PC-9 (cell line): ENCODE measurements around the gene MRFAP1L1. TPM values are rescaled to one million over a fixed set of nuclear protein-coding genes. Genes with fewer than 3 reads are reported as not detected.
"Not testable (repeated sequence)": the region's sequence is repeated elsewhere in the genome, so short reads cannot be mapped to it uniquely, and the experiment has no call there.

Experiments used
- BruUV-seq: library from RNA; stranded (reverse); fragments of 400-500 nt; replicated peaks from 2 replicates; lab custom pipeline; 2021; lab: Mats Ljungman, UMichigan
- CTCF ChIA-PET: fragments of 300-600 bp; sonication (Branson Sonifier 250); formaldehyde crosslinking; loops from one replicate; lab custom pipeline; 2022; ENCODE audit warnings: antibody characterized with exemption; lab: Charles Lee
- POLR2A ChIA-PET: fragments of 300-600 bp; sonication (Branson Sonifier 250); formaldehyde crosslinking; loops from one replicate; lab custom pipeline; 2022; ENCODE audit warnings: antibody characterized with exemption; ENCODE audit not compliant: unreplicated experiment; lab: Charles Lee
- DNase-seq, 2 experiments: peaks; one replicate each; pipeline versions ENCODE4 v3.0.0 to v3.0.0-alpha.2; 2015 to 2022; ENCODE audit warnings: mixed read lengths in 1 of 2
- H2AFZ ChIP-seq: fragments of 200-600 bp; sonication (generic); 2 replicates; pipeline ENCODE4 v1.8.1; 2017; ENCODE audit warnings: antibody characterized with exemption
- H3F3A ChIP-seq: fragments of 200-600 bp; sonication (generic); 2 replicates; pipeline ENCODE4 v1.8.1; 2017; ENCODE audit warnings: antibody characterized with exemption, mild to moderate bottlenecking, low read depth; ENCODE audit not compliant: insufficient read depth
- H3K27ac ChIP-seq: fragments of 200-600 bp; sonication (generic); 2 replicates; pipeline ENCODE4 v1.6.1; 2016; ENCODE audit warnings: mixed run types
- H3K27me3 ChIP-seq: fragments of 200-600 bp; sonication (generic); 2 replicates; pipeline ENCODE4 v1.6.1; 2016; ENCODE audit warnings: low read depth, mixed run types; ENCODE audit not compliant: insufficient read depth
- H3K36me3 ChIP-seq: fragments of 200-600 bp; sonication (generic); 2 replicates; pipeline ENCODE4 v1.6.1; 2016; ENCODE audit warnings: low read depth, mixed run types
- H3K4me1 ChIP-seq: fragments of 200-600 bp; sonication (generic); replicated peaks from 2 replicates; pipeline ENCODE4 v1.6.1; 2016; ENCODE audit warnings: mixed run types; ENCODE audit not compliant: insufficient read depth
- H3K4me2 ChIP-seq: fragments of 200-600 bp; sonication (generic); 2 replicates; pipeline ENCODE4 v1.6.1; 2017; ENCODE audit warnings: mixed run types
- H3K4me3 ChIP-seq: fragments of 200-600 bp; sonication (generic); 2 replicates; pipeline ENCODE4 v1.6.1; 2016; ENCODE audit warnings: mixed run types
- H3K79me2 ChIP-seq: fragments of 200-600 bp; sonication (generic); 2 replicates; pipeline ENCODE4 v1.6.1; 2017; ENCODE audit warnings: low read depth, mixed run types
- H3K9me2 ChIP-seq: fragments of 200-600 bp; sonication (generic); 2 replicates; pipeline ENCODE4 v1.8.1; 2017; ENCODE audit warnings: mild to moderate bottlenecking; ENCODE audit not compliant: insufficient read depth
- H3K9me3 ChIP-seq: fragments of 200-600 bp; sonication (generic); 2 replicates; pipeline ENCODE4 v1.8.1; 2016; ENCODE audit warnings: low read depth; ENCODE audit not compliant: insufficient read depth
- H4K20me1 ChIP-seq: fragments of 200-600 bp; sonication (generic); 2 replicates; pipeline ENCODE4 v1.8.1; 2017; ENCODE audit not compliant: insufficient read depth
- EZH2 ChIP-seq: fragments of 200-600 bp; sonication (generic); IDR thresholded peaks from 2 replicates; pipeline ENCODE4 v1.8.0; 2017; ENCODE audit warnings: antibody characterized with exemption, low read depth
- intact Hi-C: fragments of 100-400 bp; cut with micrococcal nuclease; formaldehyde crosslinking; loops from one replicate; pipeline ENCODE4 v1.10.0; 2022; ENCODE audit not compliant: unreplicated experiment
- total RNA-seq: library from RNA; stranded (reverse); gene quantifications from 2 replicates; pipeline ENCODE4 v1.2.3, GENCODE V29; 2021
- TF ChIP-seq, protein P1 (sequence below): fragments of 200-600 bp; sonication (generic); conservative IDR thresholded peaks from 2 replicates; pipeline ENCODE4 v1.6.1; 2017; ENCODE audit warnings: mixed run types, antibody characterized with exemption, mild to moderate bottlenecking, moderate library complexity

Gene MRFAP1L1
- total RNA-seq, 1 experiment from 2014 or later: 51.4 TPM

DNA sequence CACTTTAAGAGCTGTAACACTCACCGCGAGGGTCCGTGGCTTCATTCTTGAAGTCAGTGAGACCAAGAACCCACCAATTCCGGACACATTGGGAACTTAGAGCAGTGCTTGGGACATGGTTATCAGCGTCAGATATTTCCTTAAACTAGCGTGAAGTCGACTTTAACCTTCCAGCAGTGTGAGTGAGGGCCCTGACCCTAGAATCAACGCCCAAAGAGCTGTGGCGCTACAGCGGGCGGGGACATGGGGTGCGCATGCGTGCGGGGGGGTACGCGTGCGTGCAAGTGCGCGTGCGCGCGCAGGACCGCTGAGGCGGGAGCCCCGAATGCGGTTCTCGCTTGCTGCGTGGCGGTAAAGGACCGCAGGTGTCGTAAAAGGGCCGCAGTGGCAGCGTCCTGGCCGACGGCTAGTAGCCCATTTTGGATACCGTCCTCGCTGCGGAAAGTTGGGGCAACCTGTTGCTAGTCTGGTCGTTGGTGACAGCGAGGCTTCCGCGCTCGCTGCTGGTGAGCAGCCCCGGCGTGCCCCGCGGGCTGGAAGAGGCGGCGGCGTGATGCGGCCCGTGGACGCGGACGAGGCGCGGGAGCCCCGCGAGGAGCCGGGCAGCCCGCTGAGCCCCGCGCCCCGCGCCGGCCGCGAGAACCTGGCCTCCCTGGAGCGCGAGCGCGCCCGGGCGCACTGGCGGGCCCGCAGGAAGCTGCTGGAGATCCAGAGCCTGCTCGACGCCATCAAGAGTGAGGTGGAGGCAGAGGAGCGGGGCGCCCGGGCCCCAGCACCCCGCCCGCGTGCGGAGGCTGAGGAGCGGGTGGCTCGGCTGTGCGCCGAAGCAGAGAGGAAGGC lies 35.8 kb downstream of the MRFAP1L1 start:
- TSS peak; percentile 75 for BruUV-seq
- peak overlapping the region; percentile 62 for H3K4me3 ChIP-seq
- H3K4me1 ChIP-seq: peaks cover 24% of the 10 kb centered on the region
- H4K20me1 ChIP-seq: peaks cover 23% of the 10 kb centered on the region
- peaks cover 16% of the 10 kb centered on the region for H3F3A ChIP-seq
- H3K4me2 ChIP-seq: peak overlapping the region; percentile 97
- H3K9me2 ChIP-seq: no peaks in the 10 kb centered on the region
- intact Hi-C loops: loop anchor here (1.0 to 5.0 kb wide), 3 partner anchors 15 to 127 kb away; partner anchors contain the start of gene BLOC1S4
- H3K9me3 ChIP-seq: no peaks in the 10 kb centered on the region
- ChIA-PET CTCF (interaction anchor here (0.6 to 1.6 kb wide), 7 partner anchors 14 to 865 kb away, joined by 3 to 11 read pairs (median 5); partner anchors contain the start of genes BLOC1S4 and S100P), POLR2A (interaction anchor here (0.6 to 1.7 kb wide), 7 partner anchors 15 to 167 kb away, joined by 3 to 28 read pairs (median 3); partner anchors contain the start of gene MRFAP1L1)
- TF ChIP-seq EZH2: no peak
- DNase-seq: peak; percentile 82 to 89
- peak overlapping the region; percentile 85 for H2AFZ ChIP-seq
- H3K79me2 ChIP-seq: peaks cover 32% of the 10 kb centered on the region
- H3K27ac ChIP-seq: peak overlapping the region; percentile 76
- H3K27me3 ChIP-seq: no peaks in the 10 kb centered on the region
- peaks cover 11% of the 10 kb centered on the region; the same call in 1 of the 2 replicates for H3K36me3 ChIP-seq

DNA sequence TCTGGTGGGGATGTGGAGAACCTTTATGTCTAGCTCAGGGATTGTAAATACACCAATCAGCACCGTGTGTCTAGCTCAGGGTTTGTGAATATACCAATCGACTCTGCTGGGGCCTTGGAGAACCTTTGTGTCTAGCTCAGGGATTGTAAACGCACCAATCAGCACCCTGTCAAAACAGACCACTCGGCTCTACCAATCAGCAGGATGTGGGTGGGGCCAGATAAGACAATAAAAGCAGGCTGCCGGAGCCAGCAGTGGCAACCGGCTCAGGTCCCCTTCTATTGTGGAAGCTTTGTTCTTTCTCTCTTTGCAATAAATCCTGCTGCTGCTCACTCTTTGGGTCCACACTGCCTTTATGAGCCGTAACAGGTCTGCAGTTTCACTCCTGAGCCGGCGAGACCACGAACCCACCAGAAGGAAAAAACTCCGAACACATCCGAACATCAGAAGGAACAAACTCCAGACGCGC lies 36.4 kb downstream of the MRFAP1L1 start:
- CTCF ChIA-PET: interaction anchor here (0.6 kb wide), 3 partner anchors 16 to 411 kb away, joined by 4 to 5 read pairs (median 4); no protein-coding TSS in a partner anchor
- H3K4me2 ChIP-seq: peak overlapping the region; percentile 97
- POLR2A ChIA-PET: interaction anchor here (0.6 to 1.7 kb wide), 9 partner anchors 16 to 1199 kb away, joined by 3 to 28 read pairs (median 8); partner anchors contain the start of gene MRFAP1L1
- H4K20me1 ChIP-seq: peaks cover 23% of the 10 kb centered on the region
- H3K36me3 ChIP-seq: peaks cover 11% of the 10 kb centered on the region; the same call in 1 of the 2 replicates
- H3K4me3 ChIP-seq: peak overlapping the region; percentile 62
- peak overlapping the region; percentile 85 for H2AFZ ChIP-seq
- not testable (repeated sequence) for H3K9me3 ChIP-seq, H3K27me3 ChIP-seq, H3K9me2 ChIP-seq
- intact Hi-C loops: loop anchor here (5.0 kb wide), 1 partner anchor 126 kb away; no protein-coding TSS in a partner anchor
- H3K27ac ChIP-seq: peak overlapping the region; percentile 76
- H3K4me1 ChIP-seq: peaks cover 30% of the 10 kb centered on the region
- H3K79me2 ChIP-seq: peaks cover 32% of the 10 kb centered on the region
- TSS peak; percentile 97 for BruUV-seq
- H3F3A ChIP-seq: peaks cover 21% of the 10 kb centered on the region
- DNase-seq: peak; percentile 60 to 61

DNA sequence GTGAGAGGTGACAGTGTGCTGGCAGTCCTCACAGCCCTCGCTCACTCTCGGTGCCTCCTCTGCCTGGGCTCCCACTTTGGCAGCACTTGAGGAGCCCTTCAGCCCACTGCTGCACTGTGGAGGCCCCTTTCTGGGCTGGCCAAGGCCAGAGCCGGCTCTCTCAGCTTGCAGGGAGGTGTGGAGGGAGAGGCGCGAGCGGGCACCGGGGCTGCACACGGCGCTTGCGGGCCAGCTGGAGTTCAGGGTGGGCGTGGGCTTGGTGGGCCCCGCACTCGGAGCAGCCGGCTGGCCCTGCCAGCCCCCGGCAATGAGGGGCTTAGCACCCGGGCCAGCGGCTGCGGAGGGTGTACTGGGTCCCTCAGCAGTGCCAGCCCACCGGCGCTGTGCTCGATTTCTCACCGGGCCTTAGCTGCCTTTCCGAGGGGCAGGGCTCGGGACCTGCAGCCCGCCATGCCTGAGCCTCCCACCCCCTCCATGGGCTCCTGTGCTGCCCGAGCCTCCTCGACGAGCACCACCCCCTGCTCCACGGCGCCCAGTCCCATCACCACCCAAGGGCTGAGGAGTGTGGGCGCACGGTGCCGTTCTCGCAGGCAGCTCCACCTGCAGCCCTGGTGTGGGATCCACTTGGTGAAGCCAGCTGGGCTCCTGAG lies 37.0 kb downstream of the MRFAP1L1 start:
- BruUV-seq, H3K27me3 ChIP-seq, DNase-seq, H3K9me2 ChIP-seq, H3K9me3 ChIP-seq, H2AFZ ChIP-seq, H3K4me3 ChIP-seq, H3K27ac ChIP-seq: not testable (repeated sequence)
- intact Hi-C loops: loop anchor here (5.0 kb wide), 1 partner anchor 125 kb away; no protein-coding TSS in a partner anchor
- CTCF ChIA-PET: interaction anchor here (0.6 kb wide), 3 partner anchors 17 to 411 kb away, joined by 4 to 5 read pairs (median 4); no protein-coding TSS in a partner anchor
- POLR2A ChIA-PET: interaction anchor here (0.6 to 1.7 kb wide), 7 partner anchors 20 to 1199 kb away, joined by 3 to 28 read pairs (median 8); partner anchors contain the start of gene MRFAP1L1
- peak overlapping the region; percentile 97; the same call in 1 of the 2 replicates for H3K4me2 ChIP-seq
- H3K36me3 ChIP-seq: peaks cover 11% of the 10 kb centered on the region; the same call in 1 of the 2 replicates
- H4K20me1 ChIP-seq: peaks cover 23% of the 10 kb centered on the region
- peaks cover 27% of the 10 kb centered on the region for H3F3A ChIP-seq
- peaks cover 33% of the 10 kb centered on the region for H3K4me1 ChIP-seq
- H3K79me2 ChIP-seq: peaks cover 32% of the 10 kb centered on the region

DNA sequence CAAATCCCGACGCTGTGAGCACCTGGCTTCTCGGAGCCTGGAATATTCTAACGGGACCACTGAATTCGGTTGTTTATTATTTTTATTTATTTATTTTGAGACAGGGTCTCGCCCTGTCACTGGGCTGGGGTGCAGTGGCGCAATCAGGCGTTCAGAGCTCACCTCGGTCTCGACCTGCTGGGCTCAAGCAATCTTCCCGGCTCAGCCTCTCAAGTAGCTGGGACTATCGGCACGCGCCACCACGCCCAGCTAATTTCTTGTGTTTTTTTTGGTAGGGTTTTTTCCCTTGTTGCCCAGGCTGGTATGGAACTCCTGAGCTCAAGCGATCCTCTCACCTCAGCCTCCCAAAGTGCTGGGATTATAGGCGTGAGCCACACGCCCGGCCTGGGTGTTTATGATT lies 37.5 kb downstream of the MRFAP1L1 start:
- Histone ChIP-seq H3K4me2 (no peak overlapping the region), H3K27ac (no peak overlapping the region), H3K4me1 (peaks cover 33% of the 10 kb centered on the region), H3K4me3 (no peak overlapping the region), H3K9me2 (no peaks in the 10 kb centered on the region), H4K20me1 (peaks cover 21% of the 10 kb centered on the region), H2AFZ (no peak overlapping the region), H3K9me3 (no peaks in the 10 kb centered on the region), H3K79me2 (peaks cover 29% of the 10 kb centered on the region), H3K27me3 (no peaks in the 10 kb centered on the region), H3K36me3 (peaks cover 11% of the 10 kb centered on the region; the same call in 1 of the 2 replicates), H3F3A (peaks cover 32% of the 10 kb centered on the region)
- intact Hi-C loops: loop anchor here (5.0 kb wide), 1 partner anchor 125 kb away; no protein-coding TSS in a partner anchor
- no peak for TF ChIP-seq EZH2
- TF ChIP-seq, protein P1, sequence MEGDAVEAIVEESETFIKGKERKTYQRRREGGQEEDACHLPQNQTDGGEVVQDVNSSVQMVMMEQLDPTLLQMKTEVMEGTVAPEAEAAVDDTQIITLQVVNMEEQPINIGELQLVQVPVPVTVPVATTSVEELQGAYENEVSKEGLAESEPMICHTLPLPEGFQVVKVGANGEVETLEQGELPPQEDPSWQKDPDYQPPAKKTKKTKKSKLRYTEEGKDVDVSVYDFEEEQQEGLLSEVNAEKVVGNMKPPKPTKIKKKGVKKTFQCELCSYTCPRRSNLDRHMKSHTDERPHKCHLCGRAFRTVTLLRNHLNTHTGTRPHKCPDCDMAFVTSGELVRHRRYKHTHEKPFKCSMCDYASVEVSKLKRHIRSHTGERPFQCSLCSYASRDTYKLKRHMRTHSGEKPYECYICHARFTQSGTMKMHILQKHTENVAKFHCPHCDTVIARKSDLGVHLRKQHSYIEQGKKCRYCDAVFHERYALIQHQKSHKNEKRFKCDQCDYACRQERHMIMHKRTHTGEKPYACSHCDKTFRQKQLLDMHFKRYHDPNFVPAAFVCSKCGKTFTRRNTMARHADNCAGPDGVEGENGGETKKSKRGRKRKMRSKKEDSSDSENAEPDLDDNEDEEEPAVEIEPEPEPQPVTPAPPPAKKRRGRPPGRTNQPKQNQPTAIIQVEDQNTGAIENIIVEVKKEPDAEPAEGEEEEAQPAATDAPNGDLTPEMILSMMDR: no peak
- ChIA-PET POLR2A (no interaction called here), CTCF (no interaction called here)
- no TSS peak for BruUV-seq
- DNase-seq: no peak
